Keratinocyte (primary cell): Measurements from ENCODE around the gene ARHGAP19. TPM values are rescaled to one million over a fixed set of nuclear protein-coding genes. Genes with fewer than 3 reads are reported as not detected.

Experiments
- DNase-seq: peaks from one replicate; pipeline ENCODE4 v3.0.0-alpha.2; 2011; ENCODE audit warnings: low read depth, missing footprints, low spot score
- FAIRE-seq: peaks from 2 replicates; lab custom pipeline; 2011; peaks lifted over from hg19 to GRCh38; lab: Jason Lieb, UNC
- H2AFZ ChIP-seq: 2 replicates; pipeline ENCODE4 v1.6.0; 2012; ENCODE audit warnings: low read length, control low read depth, inconsistent platforms; ENCODE audit not compliant: control insufficient read depth
- H3K27ac ChIP-seq: 2 replicates; pipeline ENCODE4 v1.5.1; 2011; ENCODE audit warnings: low read length; ENCODE audit not compliant: control insufficient read depth, insufficient read depth
- H3K27me3 ChIP-seq: 3 replicates; pipeline ENCODE4 v1.6.0; 2011; ENCODE audit warnings: low read length; ENCODE audit not compliant: control insufficient read depth, insufficient read depth; ENCODE audit errors: extremely low read depth
- H3K36me3 ChIP-seq, 2 experiments: 2 replicates in 1 of 2; 3 replicates in 1 of 2; pipeline ENCODE4 v1.5.1; 2011; ENCODE audit warnings: low read length in 2 of 2, mild to moderate bottlenecking in 1 of 2; ENCODE audit not compliant: control insufficient read depth in 2 of 2, insufficient read depth in 2 of 2; ENCODE audit errors: extremely low read depth in 1 of 2
- H3K4me1 ChIP-seq: 3 replicates; pipeline ENCODE4 v1.5.1; 2011; ENCODE audit warnings: low read length; ENCODE audit not compliant: control insufficient read depth, insufficient read depth; ENCODE audit errors: extremely low read depth
- H3K4me2 ChIP-seq: 3 replicates; pipeline ENCODE4 v1.6.0; 2011; ENCODE audit warnings: low read depth, low read length; ENCODE audit not compliant: control insufficient read depth, insufficient read depth; ENCODE audit errors: extremely low read depth
- H3K4me3 ChIP-seq, 3 experiments: fragments of 200-600 bp in 1 of 3; sonication (generic) in 1 of 3; 2 replicates in 2 of 3; 3 replicates in 1 of 3; pipeline ENCODE4 v1.5.1; 2011 to 2016; ENCODE audit warnings: low read length in 3 of 3, mild to moderate bottlenecking in 3 of 3, control low read depth in 2 of 3, inconsistent platforms in 1 of 3, low read depth in 1 of 3, mixed read lengths in 1 of 3, mixed run types in 1 of 3, moderate library complexity in 1 of 3; ENCODE audit not compliant: control insufficient read depth in 2 of 3, insufficient read depth in 2 of 3; ENCODE audit errors: extremely low read depth in 1 of 3
- H3K79me2 ChIP-seq: 2 replicates; pipeline ENCODE4 v1.6.0; 2012; ENCODE audit warnings: low read length; ENCODE audit not compliant: control insufficient read depth, insufficient read depth
- H3K9ac ChIP-seq: 3 replicates; pipeline ENCODE4 v1.6.0; 2011; ENCODE audit warnings: low read length; ENCODE audit not compliant: control insufficient read depth, insufficient read depth; ENCODE audit errors: extremely low read depth
- H3K9me1 ChIP-seq: 3 replicates; pipeline ENCODE4 v1.6.0; 2011; ENCODE audit warnings: low read length; ENCODE audit not compliant: control insufficient read depth, insufficient read depth; ENCODE audit errors: extremely low read depth
- H3K9me3 ChIP-seq: 2 replicates; pipeline ENCODE4 v1.5.1; 2012; ENCODE audit warnings: low read depth, low read length; ENCODE audit not compliant: control insufficient read depth
- H4K20me1 ChIP-seq: 3 replicates; pipeline ENCODE4 v1.6.0; 2011; ENCODE audit warnings: low read length; ENCODE audit not compliant: control insufficient read depth, insufficient read depth; ENCODE audit errors: extremely low read depth
- CTCF ChIP-seq, 3 experiments: IDR thresholded peaks in 1 of 3; conservative IDR thresholded peaks in 1 of 3; optimal IDR thresholded peaks in 1 of 3; 2 replicates in 2 of 3; 3 replicates in 1 of 3; pipeline versions ENCODE3 to v1.5.1; 2011; ENCODE audit warnings: low read length in 3 of 3, mild to moderate bottlenecking in 3 of 3, moderate library complexity in 2 of 3, control low read depth in 1 of 3, inconsistent platforms in 1 of 3; ENCODE audit not compliant: insufficient read depth in 2 of 3; ENCODE audit errors: extremely low read depth in 1 of 3
- EZH2 ChIP-seq: IDR thresholded peaks from one replicate; pipeline ENCODE4 v1.6.1; 2012; ENCODE audit warnings: inconsistent platforms, mild to moderate bottlenecking, low read length, moderate library complexity
- dilution Hi-C: fragments of 300-500 bp; cut with MboI; formaldehyde crosslinking; loops from one replicate; pipeline ENCODE4 v1.7.0; 2020; ENCODE audit warnings: low sequenced_read_pairs; ENCODE audit not compliant: extremely low pct_ligation_motif_present
- polyA plus RNA-seq, 5 experiments: library from polyadenylated mRNA; depleted of rRNA in 3 of 5; stranded (reverse) in 3 of 5; stranded (forward) in 1 of 5; unstranded in 1 of 5; fragments of >200 nt; gene quantifications; 1 replicate in 1 of 5; 2 replicates in 3 of 5; 3 replicates in 1 of 5; pipeline versions ENCODE4 v1.2.1 to v1.2.3, GENCODE V29; 2011 to 2012; ENCODE audit warnings: missing spikeins in 2 of 5, low read depth in 1 of 5, low replicate concordance in 1 of 5

ARHGAP19 gene
- polyA plus RNA-seq, 1 donor (not counting 4 experiments of a cell fraction or from before 2014, with no cell fraction given) = 7.5 TPM

DNA sequence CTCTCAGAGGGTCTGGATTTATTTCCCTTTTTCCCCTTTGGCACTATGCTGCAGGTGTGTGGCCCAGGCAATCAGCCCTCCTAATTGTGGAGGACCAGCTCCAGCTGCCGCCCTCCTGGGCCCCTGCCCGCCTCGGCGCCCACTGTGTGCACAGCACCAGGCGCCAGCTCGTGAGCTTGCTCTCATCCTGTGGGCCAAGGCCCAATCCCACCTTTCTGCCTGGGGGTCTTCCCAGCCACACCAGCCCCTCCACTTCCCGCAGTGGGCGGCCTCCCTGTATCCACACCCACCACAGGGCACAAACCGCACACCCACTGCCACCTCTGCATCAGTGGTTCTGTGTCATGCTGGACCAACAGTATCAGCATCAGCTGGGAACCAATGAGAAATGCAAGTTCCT lies 81.2 kb downstream of the ARHGAP19 start:
- Histone ChIP-seq H3K4me1 (no peaks in the 10 kb centered on the region), H3K9ac (no peak overlapping the region), H3K4me3 (no peak overlapping the region), H3K9me3 (no peaks in the 10 kb centered on the region), H3K27me3 (peaks cover 9% of the 10 kb centered on the region), H3K36me3 (no peaks in the 10 kb centered on the region), H4K20me1 (no peaks in the 10 kb centered on the region), H3K4me2 (no peak overlapping the region), H3K79me2 (no peaks in the 10 kb centered on the region), H2AFZ (no peak overlapping the region), H3K27ac (no peak overlapping the region), H3K9me1 (no peaks in the 10 kb centered on the region)
- dilution Hi-C loops = no loop called here
- FAIRE-seq (no peak), DNase-seq (no peak)
- no peak for TF ChIP-seq CTCF (optimal IDR thresholded peaks at IDR 0.05 in 1 of 3, IDR thresholded peaks at IDR 0.05 in 1 of 3, conservative IDR thresholded peaks at IDR 0.05 in 1 of 3; ENCODE audit: extremely low read depth in 1 of 3, insufficient read depth in 2 of 3, low read length in 3 of 3)

GRCh38 chr10:97210543-97210960 lies 81.9 kb downstream of the ARHGAP19 start:
- Histone ChIP-seq H3K4me3 (no peak overlapping the region), H3K27ac (no peak overlapping the region), H3K9me1 (no peaks in the 10 kb centered on the region), H3K9ac (no peak overlapping the region), H3K79me2 (no peaks in the 10 kb centered on the region), H3K4me1 (no peaks in the 10 kb centered on the region), H3K27me3 (peaks cover 9% of the 10 kb centered on the region), H3K36me3 (no peaks in the 10 kb centered on the region), H3K9me3 (no peaks in the 10 kb centered on the region), H2AFZ (no peak overlapping the region), H3K4me2 (no peak overlapping the region), H4K20me1 (no peaks in the 10 kb centered on the region)
- peak; percentile 88 for FAIRE-seq
- TF ChIP-seq EZH2 (no peak), CTCF (optimal IDR thresholded peaks at IDR 0.05 in 1 of 3, IDR thresholded peaks at IDR 0.05 in 1 of 3, conservative IDR thresholded peaks at IDR 0.05 in 1 of 3; ENCODE audit: extremely low read depth in 1 of 3, insufficient read depth in 2 of 3, low read length in 3 of 3) (peak; percentile 85 to 97 (median 96))
- peak; percentile 42 for DNase-seq
- dilution Hi-C loops = no loop called here
